ENCODE measurements around the gene RLIM. TPM values are rescaled to one million over a fixed set of nuclear protein-coding genes. Genes with fewer than 3 reads are reported as not detected.

The RLIM gene
- total and polyA plus RNA-seq, 2 of the 8 experiments (the other 6 are each of a cell fraction or from before 2014, with no cell fraction given): 6.3 to 34.6 TPM

DNA sequence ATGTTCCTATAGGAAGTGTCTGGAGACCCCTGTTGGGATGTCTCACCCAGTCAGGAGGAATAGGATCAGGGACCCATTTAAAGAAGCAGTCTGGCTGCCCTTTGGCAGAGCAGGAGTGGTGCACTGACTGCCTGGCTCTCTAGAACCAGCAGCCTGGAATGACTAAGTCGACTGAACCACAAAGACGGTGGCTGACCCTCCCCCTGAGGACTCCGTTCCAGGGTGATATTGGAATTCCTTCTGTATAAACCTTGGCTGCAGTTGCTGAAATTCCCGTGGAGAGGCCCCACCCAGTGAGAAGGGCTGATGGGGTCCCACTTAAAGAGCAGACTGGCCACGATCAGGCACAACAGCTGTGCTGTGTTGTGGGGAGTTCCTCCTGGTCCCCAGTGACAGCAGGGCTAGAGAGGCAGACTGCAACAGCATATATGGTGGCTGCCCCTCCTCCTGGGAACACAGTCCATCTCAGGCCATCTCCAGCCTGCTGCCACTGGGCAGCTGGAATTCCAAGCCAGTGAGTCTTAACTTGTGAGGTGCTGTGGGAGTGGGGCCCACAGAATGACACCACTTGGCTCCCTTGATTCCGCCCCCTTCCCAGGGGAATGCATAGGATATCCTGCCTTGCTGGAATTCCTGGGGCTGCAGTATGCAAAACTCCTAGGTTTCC lies 41.8 kb upstream of the RLIM start:
- Histone ChIP-seq H3K4me2 (ENCODE audit: insufficient read depth in 1 of 2, low read depth in 2 of 2, low read length in 2 of 2) (no peak overlapping the region), H3K9ac (replicated peaks in 1 of 4; ENCODE audit: extremely low read depth in 1 of 4, low read depth in 3 of 4, low read length in 3 of 4) (no peak overlapping the region), H3K79me1 (ENCODE audit: low read depth, low read length) (no peaks in the 10 kb centered on the region), H2BK20ac (ENCODE audit: low read length) (no peak overlapping the region), H3K4me3 (ENCODE audit: extremely low read depth in 1 of 4, insufficient read depth in 2 of 4, low read depth in 3 of 4, low read length in 4 of 4) (no peak overlapping the region), H3K4me1 (replicated peaks in 1 of 4; ENCODE audit: control insufficient read depth in 3 of 4, insufficient read depth in 4 of 4, low read length in 3 of 4) (no peaks in the 10 kb centered on the region), H3K23me2 (ENCODE audit: low read depth, low read length) (no peaks in the 10 kb centered on the region), H4K5ac (ENCODE audit: insufficient read length, low read depth, low read length) (no peak overlapping the region), H3K27ac (ENCODE audit: low read depth, low read length) (no peak overlapping the region), H3K9me3 (ENCODE audit: insufficient read depth in 2 of 2, low read depth in 1 of 2, low read length in 1 of 2) (no peaks in the 10 kb centered on the region), H3K36me3 (ENCODE audit: control insufficient read depth in 2 of 4, insufficient read depth in 4 of 4, low read length in 3 of 4) (no peaks in the 10 kb centered on the region), H2AK5ac (ENCODE audit: low read depth, low read length) (no peak overlapping the region), H2BK12ac (ENCODE audit: low read depth, low read length) (no peak overlapping the region), H3K4ac (replicated peaks; ENCODE audit: insufficient read length, low read depth, low read length) (no peak overlapping the region), H3K23ac (ENCODE audit: insufficient read length) (no peak overlapping the region), H2AFZ (ENCODE audit: low read length) (no peak overlapping the region; the same call in 1 of the 2 replicates), H3K27me3 (replicated peaks in 1 of 4; ENCODE audit: control insufficient read depth in 3 of 4, extremely low read depth in 1 of 4, insufficient read depth in 3 of 4, low read length in 3 of 4) (no peaks in the 10 kb centered on the region), H2BK15ac (ENCODE audit: low read length) (no peak overlapping the region), H4K20me1 (replicated peaks in 1 of 2; ENCODE audit: control insufficient read depth in 1 of 2, insufficient read depth in 2 of 2, low read length in 2 of 2) (no peaks in the 10 kb centered on the region), H4K91ac (replicated peaks; ENCODE audit: insufficient read length, low read length) (no peak overlapping the region), H3K79me2 (ENCODE audit: control insufficient read depth in 1 of 2, insufficient read depth in 2 of 2, low read length in 2 of 2) (no peaks in the 10 kb centered on the region), H2BK120ac (replicated peaks; ENCODE audit: low read depth, low read length) (no peak overlapping the region), H3K56ac (replicated peaks; ENCODE audit: insufficient read length, low read depth, low read length) (no peak overlapping the region), H3K14ac (ENCODE audit: insufficient read length) (no peak overlapping the region), H2BK5ac (ENCODE audit: low read depth, low read length) (no peak overlapping the region), H3K18ac (ENCODE audit: extremely low read depth, low read length) (no peak overlapping the region), H4K8ac (ENCODE audit: extremely low read depth, insufficient read depth, low read length) (no peak overlapping the region)
- FAIRE-seq (no peak), DNase-seq (ENCODE audit: low read depth in 1 of 2, low spot score in 2 of 2) (no peak)
- ChIA-PET POLR2A (ENCODE audit: partially characterized antibody) (no interaction called here), CTCF (ENCODE audit: partially characterized antibody) (no interaction called here)
- 69% methylated on average over 5 of the region's 6 CpGs; no CpG with 5 or more reads in 1 of the 2 experiments for WGBS, 2 experiments (ENCODE audit: extremely low coverage in 1 of 2, insufficient coverage in 1 of 2, insufficient read length in 1 of 2, insufficient replicate concordance in 2 of 2, low coverage in 1 of 2, low lambda C conversion rate in 2 of 2, missing lambda C conversion rate in 1 of 2)

All from H1 (cell line).